Right ventricle myocardium superior (tissue), 1 donor: ENCODE data around the gene PRMT7. TPM values are rescaled to one million over a fixed set of nuclear protein-coding genes. Genes with fewer than 3 reads are reported as not detected.

ENCODE experiments used
- ATAC-seq: fragments of 200-7000 bp; cut with Tn5 transposase; one replicate; pipeline ENCODE4 v1.9.1; 2020; ENCODE audit warnings: mild to moderate bottlenecking; ENCODE audit not compliant: poor library complexity
- DNase-seq: peaks from one replicate; pipeline ENCODE4 v3.0.0-alpha.2; 2020
- intact Hi-C: fragments of 100-400 bp; cut with DNase I; formaldehyde crosslinking; loops from one replicate; pipeline ENCODE4 v1.11.2; 2022
- total RNA-seq: library from RNA; stranded (reverse); fragmentation: NEBNext Ultra II Directional; extraction: Animal tissue kit (Norgen Biotek cat#: 25700); gene quantifications from one replicate; pipeline ENCODE4 v1.2.1, GENCODE V29; 2021
- donor health status: DM: no; HTN: yes; CAD: no; lungs with severe emphysema.

PRMT7 gene
- total RNA-seq, 1 donor from 2014 or later = 28.1 TPM

DNA sequence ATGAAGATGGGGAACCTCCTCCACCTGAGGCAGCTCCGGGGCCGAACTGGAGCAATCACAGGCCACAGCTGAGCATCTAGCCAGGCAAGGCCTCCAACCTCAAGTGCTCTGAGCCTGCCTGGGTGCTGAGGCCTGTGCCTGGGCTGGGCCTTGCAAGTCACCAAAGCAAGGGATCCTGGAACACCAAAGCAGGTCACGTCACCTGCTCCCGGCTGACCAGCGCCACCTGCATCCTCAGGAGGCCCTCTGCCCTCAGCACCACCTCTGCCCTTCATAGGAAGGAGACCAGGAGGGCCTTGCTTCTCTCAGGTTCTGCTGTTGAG is 69.5 kb downstream of the PRMT7 start:
- DNase-seq = no peak
- intact Hi-C loops = no loop called here

GRCh38 chr16:68380676-68381362 is 70.0 kb downstream of the PRMT7 start:
- ATAC-seq = no peak

More for the DNA sequence above, 69.5 kb downstream of the PRMT7 start:
- ATAC-seq = no peak

DNA sequence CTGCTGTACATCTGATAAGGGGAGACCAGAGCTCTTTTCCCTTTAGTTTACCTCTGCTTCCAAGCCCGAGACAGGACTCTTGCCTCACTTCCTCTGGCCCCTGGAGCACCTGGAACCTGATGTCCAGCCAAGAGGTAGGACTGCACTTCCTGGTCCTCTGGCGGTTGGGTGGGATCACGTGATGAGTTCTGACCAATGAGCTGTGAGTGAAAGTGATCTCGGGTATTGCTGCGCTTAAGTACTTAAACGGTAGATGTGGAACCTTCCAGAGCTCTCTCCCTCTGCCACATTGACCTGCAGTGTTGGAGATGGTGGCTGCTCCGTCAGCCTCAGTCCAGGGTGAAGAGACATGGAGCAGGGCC is 70.5 kb downstream of the PRMT7 start:
- intact Hi-C loops = no loop called here
- DNase-seq (no peak), ATAC-seq (no peak)

More at GRCh38 chr16:68380676-68381362, 70.0 kb downstream of the PRMT7 start:
- DNase-seq = no peak
- intact Hi-C loops = no loop called here

DNA sequence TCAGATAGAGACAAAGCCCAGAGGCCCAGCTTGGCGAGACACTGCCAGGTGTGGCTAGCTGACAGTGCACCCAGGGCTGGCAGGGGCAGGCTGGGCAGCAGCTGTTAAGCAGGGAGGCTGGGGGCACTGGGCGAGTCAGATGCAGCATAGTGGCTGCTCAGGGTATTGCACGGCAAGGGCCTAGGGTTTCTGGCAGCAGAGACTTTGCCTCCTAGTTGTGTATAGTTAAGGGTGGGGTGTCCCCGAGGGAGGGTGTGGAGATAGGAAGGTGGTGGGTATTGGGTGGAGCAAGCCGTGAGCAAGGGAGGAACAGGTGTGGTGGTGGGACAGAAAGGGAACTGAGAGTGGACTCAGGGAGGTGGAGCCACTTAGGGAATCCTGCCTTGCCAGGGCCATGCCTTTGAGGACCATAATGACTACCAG is 71.5 kb downstream of the PRMT7 start:
- intact Hi-C loops = no loop called here
- ATAC-seq (no peak), DNase-seq (no peak)

DNA sequence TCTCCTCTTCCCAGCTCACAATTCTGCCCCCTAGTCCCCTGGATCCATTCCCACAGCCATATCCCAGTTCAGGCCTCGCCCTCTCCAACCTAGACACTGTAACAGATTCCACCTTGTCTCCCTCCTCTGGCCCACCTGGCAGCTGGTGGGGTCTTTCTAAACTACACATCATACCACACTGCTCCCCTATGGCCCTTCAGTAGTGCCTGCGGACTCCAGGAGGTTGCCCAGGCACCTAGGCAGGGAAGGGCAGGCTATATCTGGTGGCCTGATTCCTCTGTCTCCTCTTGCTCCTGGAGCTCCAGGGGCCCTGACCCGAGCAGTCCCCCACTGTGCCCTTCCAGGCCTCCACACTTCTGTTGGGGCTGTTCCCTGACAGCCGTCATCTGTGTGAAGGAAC is 73.0 kb downstream of the PRMT7 start:
- DNase-seq = no peak
- ATAC-seq = no peak
- intact Hi-C loops = no loop called here

DNA sequence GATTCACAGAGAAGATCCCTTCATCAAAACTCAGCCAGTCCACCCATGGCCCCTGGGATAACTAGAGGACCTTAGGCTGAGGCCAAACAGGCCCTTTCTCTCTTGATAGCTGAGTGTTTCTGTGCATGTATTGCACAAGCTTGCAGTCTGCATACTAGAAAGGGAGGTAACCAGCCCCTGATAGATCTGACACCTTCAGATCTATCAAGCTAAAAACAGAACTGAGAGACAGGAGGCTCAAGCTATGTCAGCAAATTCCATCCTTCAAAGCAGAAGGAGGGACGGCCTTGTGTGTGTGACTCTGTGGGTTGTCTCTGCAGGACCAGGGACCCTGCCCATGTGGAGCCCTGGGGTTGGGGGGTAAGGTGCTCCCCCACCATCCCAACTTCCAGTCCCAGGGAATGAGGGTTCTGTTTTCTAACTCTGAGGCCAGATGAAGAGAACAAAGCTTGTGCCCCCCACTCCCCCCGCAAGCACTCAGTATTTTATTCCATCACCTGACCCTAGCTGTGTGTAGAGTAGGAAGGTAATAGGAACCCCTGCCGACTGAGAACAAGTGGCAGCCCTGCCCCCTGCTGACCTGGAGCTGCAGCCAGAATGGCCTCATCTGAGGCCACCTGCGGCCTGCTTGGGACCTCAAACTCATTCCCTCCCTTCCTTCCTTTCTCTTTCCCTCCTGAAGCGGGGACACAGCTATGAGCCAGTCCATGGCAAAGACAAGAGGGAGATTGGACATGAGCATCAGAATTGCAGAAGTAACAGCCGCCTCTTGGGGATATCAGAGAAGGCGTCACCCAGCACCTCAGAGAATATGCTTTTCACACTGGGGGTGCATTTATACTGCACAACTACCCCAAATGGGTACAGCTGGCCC is 73.7 kb downstream of the PRMT7 start:
- intact Hi-C loops = no loop called here
- ATAC-seq = no peak
- no peak for DNase-seq

GRCh38 chr16:68385371-68385770 is 74.6 kb downstream of the PRMT7 start:
- ATAC-seq = no peak
- intact Hi-C loops = no loop called here

GRCh38 chr16:68386628-68387027 is 75.8 kb downstream of the PRMT7 start:
- intact Hi-C loops = no loop called here
- no peak for DNase-seq
- ATAC-seq = peak; percentile 37

More at GRCh38 chr16:68385371-68385770, 74.6 kb downstream of the PRMT7 start:
- no peak for DNase-seq

DNA sequence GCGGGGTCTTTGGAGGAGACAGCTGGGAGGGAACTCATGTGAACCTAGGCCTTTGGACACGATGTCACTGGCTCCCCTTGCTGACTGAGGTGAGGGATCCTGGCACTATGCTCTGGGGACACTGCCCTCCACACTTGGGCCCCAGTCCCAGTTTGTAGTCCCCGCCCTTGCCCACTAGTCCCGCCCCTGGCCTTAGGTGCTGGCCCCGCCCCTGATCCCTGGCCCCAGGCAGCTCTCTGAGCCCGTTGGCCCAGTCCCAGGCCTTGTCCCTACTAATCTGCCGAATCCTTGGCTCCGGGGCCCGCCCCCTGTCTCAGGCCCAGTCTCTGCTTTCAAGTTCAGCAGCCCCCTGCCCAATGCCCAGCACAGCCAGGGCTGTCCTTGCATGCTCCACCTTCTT is 76.5 kb downstream of the PRMT7 start:
- DNase-seq (no peak), ATAC-seq (peak; percentile 45)
- intact Hi-C loops = no loop called here

- intact Hi-C loops = no loop called here
- no peak for DNase-seq
- no peak for ATAC-seq
Observed at GRCh38 chr16:68388124-68388523, 77.3 kb downstream of the PRMT7 start.

DNA sequence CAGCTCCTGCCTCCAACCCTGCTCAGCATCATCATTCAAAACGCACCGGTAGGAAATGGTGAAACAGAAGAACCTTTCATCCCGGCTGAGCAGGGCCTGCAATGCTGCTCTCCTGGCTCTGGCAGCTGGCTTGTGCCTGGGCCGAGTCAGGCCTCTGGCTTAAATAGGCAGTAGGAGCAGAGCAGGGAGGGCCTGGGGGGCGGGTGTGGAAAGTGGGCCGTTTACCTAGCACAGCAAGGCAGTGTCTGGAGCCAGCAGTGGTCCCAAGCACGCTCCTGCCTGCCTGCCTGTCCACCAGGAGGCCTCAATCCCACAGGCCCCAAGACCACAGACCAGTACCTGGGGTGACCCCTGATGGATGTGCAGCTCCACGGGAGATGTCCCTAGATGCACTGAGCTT is 78.2 kb downstream of the PRMT7 start:
- no peak for ATAC-seq
- intact Hi-C loops = no loop called here
- no peak for DNase-seq

- DNase-seq (no peak), ATAC-seq (no peak)
- intact Hi-C loops = loop anchor here (10.0 kb wide), 1 partner anchor 125 kb away; no protein-coding TSS in a partner anchor
Observed at GRCh38 chr16:68389750-68390371, 79.0 kb downstream of the PRMT7 start.

- intact Hi-C loops = loop anchor here (10.0 kb wide), 1 partner anchor 121 kb away; no protein-coding TSS in a partner anchor
- DNase-seq = no peak
- no peak for ATAC-seq
Observed at GRCh38 chr16:68393333-68393732, 82.5 kb downstream of the PRMT7 start.

GRCh38 chr16:68395167-68395786 is 84.5 kb downstream of the PRMT7 start:
- intact Hi-C loops = loop anchor here (10.0 kb wide), 1 partner anchor 120 kb away; no protein-coding TSS in a partner anchor
- no peak for DNase-seq
- no peak for ATAC-seq

DNA sequence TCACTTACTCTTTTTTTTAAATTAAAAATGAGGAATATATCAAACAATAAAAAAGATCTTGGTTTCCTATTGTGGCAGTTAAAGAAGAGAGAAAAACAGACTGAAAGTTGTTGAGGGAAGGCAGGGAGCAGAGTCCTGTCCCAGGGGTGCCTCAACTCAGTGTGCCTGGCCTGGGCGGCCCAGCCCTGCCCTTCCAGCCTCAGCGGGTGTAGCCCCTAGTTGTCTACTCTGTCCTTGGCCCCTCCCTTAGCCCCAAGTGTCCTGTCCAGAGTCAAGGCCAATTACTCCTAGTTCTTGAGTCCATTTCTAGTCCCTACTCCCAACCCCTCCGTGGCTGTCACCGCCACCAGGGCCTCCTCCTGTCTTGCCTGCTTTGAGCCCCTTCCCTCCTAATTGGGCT is 85.0 kb downstream of the PRMT7 start:
- intact Hi-C loops = loop anchor here (10.0 kb wide), 1 partner anchor 119 kb away; no protein-coding TSS in a partner anchor
- ATAC-seq (no peak), DNase-seq (no peak)

DNA sequence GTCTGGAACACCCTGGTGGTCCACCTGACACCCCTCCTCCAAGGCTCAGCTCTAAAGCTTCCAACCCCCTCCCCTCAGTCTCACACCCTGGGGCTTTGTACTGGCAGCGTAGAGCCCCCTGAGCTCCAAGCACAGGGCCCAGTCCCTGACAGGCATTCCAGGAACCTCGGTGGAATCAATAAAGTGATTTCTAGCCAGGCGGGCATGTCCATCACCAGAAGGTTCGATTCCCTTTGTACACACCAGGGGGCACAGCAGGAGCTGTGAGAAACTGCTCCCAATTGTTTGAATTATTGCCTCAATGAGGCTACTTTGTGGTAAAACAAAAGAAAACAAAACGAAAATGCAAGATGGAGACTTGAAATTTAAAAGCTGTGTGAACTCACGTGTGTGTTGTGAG is 85.7 kb downstream of the PRMT7 start:
- DNase-seq = no peak
- no peak for ATAC-seq
- intact Hi-C loops = loop anchor here (10.0 kb wide), 1 partner anchor 118 kb away; no protein-coding TSS in a partner anchor

DNA sequence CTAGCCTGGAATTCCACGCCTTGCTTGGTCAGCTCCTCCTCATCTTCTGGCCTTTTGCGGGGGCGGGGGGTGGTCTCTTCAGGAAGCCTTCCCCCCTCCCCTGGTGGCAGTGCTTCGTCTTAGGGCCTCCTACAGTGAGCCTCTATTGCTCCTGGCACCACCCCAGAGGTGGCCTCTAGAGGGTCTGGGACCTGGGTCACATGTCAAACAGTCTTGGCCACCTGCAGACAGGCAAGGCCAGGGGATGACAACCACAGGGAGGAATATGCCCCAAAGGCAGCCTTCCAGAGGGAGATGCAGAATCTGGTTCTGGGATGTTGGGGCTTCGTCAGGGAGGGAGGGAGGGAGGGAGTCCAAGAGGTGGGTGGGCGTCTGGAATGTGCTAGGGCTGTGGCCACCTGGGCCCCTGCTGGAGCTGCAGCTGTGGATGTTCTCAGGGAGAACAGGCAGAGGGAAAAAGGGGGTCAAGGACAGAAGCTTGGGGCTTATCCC is 86.9 kb downstream of the PRMT7 start:
- no peak for DNase-seq
- no peak for ATAC-seq
- intact Hi-C loops = loop anchor here (10.0 kb wide), 1 partner anchor 117 kb away; no protein-coding TSS in a partner anchor

DNA sequence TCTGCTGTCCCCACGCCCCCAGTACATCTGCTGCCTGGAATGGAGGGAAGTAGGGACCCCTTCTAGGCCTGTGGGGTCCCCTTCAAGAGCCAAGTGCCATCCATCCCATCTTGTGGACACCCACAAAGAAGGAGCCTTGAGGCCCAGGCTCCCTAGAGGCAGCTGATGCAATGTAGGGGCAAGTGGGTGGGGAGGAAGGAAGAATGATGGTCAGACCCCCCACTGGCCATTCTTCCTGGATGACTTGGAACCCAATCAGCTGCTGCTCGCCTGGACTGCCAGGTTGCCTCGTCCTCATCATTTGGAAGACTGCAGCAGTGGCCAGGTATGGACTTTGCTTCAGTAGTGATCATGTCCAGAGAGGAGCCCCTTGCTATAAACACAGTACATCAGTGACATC is 88.6 kb downstream of the PRMT7 start:
- intact Hi-C loops = loop anchor here (10.0 kb wide), 1 partner anchor 115 kb away; no protein-coding TSS in a partner anchor
- no peak for ATAC-seq
- DNase-seq = no peak
